Fibroblast of mammary gland (primary cell): ENCODE measurements around the gene IRF4.

Source experiments
- DNase-seq: peaks from one replicate; pipeline ENCODE4 v3.0.0-alpha.2; 2010; ENCODE audit warnings: low read depth
- H3K4me3 ChIP-seq: 2 replicates; pipeline ENCODE4 v1.5.1; 2011; ENCODE audit warnings: low read depth, mild to moderate bottlenecking, low read length, moderate library complexity; ENCODE audit not compliant: control insufficient read depth
- TF ChIP-seq, protein P1 (sequence below): conservative IDR thresholded peaks from 2 replicates; pipeline ENCODE4 v1.5.1; 2011; ENCODE audit warnings: low read depth, low read length, inconsistent platforms; ENCODE audit not compliant: control insufficient read depth, insufficient read depth

Gene IRF4

DNA sequence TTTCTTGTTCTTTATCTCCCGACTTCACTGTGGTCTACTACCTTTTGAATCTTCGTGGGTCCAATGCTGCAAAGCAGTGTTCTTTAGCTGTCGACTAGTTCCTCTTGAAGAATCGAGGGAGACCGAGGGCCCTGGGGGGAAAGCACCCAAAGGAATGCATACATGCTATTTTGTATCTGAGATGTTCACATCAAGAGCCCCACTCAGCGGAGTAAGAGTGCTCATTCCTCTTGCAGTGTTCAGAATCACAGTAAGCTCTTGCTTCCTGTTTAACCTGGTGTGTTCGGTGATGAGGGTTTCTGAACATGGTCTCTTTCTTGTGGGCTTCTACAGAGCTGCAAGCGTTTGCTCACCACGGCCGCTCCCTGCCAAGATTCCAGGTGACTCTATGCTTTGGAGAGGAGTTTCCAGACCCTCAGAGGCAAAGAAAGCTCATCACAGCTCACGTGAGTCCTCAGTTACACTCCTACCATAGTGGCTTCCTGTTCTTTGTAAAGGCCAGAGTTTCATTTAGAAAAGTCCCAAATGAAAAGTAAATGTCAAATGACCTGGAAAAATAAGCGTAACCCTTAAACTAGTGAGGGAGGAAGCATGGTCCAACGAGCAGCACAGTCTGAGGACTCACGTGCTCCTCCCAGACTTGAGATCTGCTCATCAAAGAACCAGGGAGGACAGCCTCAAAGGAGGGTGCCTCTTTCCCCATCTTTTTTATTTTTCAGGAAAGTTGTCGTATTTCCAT is 13.3 kb downstream of the IRF4 start:
- TF ChIP-seq, protein P1, sequence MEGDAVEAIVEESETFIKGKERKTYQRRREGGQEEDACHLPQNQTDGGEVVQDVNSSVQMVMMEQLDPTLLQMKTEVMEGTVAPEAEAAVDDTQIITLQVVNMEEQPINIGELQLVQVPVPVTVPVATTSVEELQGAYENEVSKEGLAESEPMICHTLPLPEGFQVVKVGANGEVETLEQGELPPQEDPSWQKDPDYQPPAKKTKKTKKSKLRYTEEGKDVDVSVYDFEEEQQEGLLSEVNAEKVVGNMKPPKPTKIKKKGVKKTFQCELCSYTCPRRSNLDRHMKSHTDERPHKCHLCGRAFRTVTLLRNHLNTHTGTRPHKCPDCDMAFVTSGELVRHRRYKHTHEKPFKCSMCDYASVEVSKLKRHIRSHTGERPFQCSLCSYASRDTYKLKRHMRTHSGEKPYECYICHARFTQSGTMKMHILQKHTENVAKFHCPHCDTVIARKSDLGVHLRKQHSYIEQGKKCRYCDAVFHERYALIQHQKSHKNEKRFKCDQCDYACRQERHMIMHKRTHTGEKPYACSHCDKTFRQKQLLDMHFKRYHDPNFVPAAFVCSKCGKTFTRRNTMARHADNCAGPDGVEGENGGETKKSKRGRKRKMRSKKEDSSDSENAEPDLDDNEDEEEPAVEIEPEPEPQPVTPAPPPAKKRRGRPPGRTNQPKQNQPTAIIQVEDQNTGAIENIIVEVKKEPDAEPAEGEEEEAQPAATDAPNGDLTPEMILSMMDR, result no peak
- H3K4me3 ChIP-seq, result no peak overlapping the region
- DNase-seq, result no peak

DNA sequence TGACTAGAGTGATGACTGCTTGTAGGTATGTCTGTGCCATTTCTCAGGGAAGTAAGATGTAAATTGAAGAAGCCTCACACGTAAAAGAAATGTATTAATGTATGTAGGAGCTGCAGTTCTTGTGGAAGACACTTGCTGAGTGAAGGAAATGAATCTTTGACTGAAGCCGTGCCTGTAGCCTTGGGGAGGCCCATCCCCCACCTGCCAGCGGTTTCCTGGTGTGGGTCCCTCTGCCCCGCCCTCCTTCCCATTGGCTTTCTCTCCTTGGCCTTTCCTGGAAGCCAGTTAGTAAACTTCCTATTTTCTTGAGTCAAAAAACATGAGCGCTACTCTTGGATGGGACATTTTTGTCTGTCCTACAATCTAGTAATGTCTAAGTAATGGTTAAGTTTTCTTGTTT is 16.6 kb downstream of the IRF4 start:
- TF ChIP-seq, protein P1, result no peak
- DNase-seq, result no peak
- H3K4me3 ChIP-seq, result no peak overlapping the region

DNA sequence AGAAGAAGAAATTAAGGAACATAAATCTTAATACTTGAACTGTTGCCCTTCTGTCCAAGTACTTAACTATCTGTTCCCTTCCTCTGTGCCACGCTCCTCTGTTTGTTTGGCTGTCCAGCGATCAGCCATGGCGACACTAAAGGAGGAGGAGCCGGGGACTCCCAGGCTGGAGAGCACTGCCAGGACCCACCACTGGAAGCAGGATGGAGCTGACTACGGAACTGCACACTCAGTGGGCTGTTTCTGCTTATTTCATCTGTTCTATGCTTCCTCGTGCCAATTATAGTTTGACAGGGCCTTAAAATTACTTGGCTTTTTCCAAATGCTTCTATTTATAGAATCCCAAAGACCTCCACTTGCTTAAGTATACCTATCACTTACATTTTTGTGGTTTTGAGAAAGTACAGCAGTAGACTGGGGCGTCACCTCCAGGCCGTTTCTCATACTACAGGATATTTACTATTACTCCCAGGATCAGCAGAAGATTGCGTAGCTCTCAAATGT is 17.1 kb downstream of the IRF4 start:
- DNase-seq, result peak; percentile 47
- TF ChIP-seq, protein P1, result peak; percentile 32
- no peak overlapping the region for H3K4me3 ChIP-seq

DNA sequence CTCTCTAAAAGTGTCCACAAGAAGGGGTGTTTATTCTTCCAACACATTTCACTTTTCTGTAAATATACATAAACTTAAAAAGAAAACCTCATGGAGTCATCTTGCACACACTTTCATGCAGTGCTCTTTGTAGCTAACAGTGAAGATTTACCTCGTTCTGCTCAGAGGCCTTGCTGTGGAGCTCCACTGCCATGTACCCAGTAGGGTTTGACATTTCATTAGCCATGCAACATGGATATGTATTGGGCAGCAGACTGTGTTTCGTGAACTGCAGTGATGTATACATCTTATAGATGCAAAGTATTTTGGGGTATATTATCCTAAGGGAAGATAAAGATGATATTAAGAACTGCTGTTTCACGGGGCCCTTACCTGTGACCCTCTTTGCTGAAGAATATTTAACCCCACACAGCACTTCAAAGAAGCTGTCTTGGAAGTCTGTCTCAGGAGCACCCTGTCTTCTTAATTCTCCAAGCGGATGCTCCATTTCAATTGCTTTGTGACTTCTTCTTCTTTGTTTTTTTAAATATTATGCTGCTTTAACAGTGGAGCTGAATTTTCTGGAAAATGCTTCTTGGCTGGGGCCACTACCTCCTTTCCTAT is 17.9 kb downstream of the IRF4 start:
- TF ChIP-seq, protein P1, result no peak
- DNase-seq, result no peak
- H3K4me3 ChIP-seq, result no peak overlapping the region

DNA sequence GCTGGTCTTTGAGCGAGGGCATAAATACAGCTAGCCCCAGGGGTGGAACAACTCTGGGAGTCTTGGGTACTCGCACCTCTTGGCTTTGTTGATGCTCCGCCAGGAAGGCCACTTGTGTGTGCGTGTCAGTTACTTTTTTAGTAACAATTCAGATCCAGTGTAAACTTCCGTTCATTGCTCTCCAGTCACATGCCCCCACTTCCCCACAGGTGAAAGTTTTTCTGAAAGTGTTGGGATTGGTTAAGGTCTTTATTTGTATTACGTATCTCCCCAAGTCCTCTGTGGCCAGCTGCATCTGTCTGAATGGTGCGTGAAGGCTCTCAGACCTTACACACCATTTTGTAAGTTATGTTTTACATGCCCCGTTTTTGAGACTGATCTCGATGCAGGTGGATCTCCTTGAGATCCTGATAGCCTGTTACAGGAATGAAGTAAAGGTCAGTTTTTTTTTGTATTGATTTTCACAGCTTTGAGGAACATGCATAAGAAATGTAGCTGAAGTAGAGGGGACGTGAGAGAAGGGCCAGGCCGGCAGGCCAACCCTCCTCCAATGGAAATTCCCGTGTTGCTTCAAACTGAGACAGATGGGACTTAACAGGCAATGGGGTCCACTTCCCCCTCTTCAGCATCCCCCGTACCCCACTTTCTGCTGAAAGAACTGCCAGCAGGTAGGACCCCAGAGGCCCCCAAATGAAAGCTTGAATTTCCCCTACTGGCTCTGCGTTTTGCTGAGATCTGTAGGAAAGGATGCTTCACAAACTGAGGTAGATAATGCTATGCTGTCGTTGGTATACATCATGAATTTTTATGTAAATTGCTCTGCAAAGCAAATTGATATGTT is 19.2 kb downstream of the IRF4 start:
- no peak for DNase-seq
- TF ChIP-seq, protein P1, result no peak

DNA sequence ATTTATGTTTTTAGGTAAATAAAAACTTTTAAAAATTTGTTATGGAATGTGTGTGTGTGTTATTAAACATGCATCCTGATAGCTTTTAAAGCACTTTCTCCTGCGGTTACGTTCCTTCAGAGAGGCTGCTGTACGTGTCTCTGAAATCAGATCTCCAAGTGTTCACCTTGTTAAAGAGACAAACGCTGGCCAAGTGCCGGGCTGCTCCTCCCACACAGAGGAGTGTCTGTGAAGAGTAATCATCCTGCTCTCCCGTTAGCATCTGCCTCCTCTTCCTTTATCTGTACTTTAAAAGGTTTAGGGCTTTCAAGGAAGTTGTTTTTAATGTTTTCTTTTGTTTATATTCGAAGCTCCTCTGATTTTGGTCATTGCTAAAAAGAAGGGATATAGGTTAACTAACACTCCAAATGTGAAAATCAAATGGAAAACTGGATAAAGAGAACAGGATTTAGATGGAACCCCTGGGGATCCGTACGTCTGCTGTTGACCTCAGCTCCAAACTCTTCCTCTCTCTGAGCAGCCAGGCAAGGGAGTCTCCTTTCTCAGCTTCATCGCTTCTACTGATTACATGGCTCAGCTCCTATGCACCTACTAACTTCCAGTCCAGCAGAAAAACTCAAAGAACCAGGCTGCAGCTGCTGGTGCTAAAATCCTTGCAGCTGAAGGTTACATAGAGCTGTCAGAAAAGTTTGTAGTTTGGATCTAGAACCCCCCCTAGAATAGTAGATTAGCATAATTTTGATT is 20.0 kb downstream of the IRF4 start:
- no peak overlapping the region for H3K4me3 ChIP-seq
- TF ChIP-seq, protein P1, result no peak
- no peak for DNase-seq

More for the DNA sequence above, 19.2 kb downstream of the IRF4 start:
- no peak overlapping the region for H3K4me3 ChIP-seq
